H9 (cell line): ENCODE data around the gene DPYSL5. TPM values are rescaled to one million over a fixed set of nuclear protein-coding genes. Genes with fewer than 3 reads are reported as not detected.

ENCODE experiments used
- DNase-seq: peaks from one replicate; pipeline ENCODE4 v3.0.0-alpha.2; 2017
- H2AFZ ChIP-seq: one replicate; pipeline ENCODE4 v1.6.1; 2013; ENCODE audit warnings: mild to moderate bottlenecking, low read length, control low read depth, moderate library complexity
- H2AK5ac ChIP-seq: 2 replicates; pipeline ENCODE4 v1.6.1; 2013; ENCODE audit warnings: low read length, control low read depth, mixed read lengths; ENCODE audit not compliant: insufficient read length
- H2BK120ac ChIP-seq: one replicate; pipeline ENCODE4 v1.6.1; 2013; ENCODE audit warnings: low read depth, mild to moderate bottlenecking, low read length, control low read depth, inconsistent platforms; ENCODE audit not compliant: poor library complexity, severe bottlenecking
- H2BK12ac ChIP-seq: 2 replicates; pipeline ENCODE4 v1.6.1; 2013; ENCODE audit warnings: low read length, control low read depth, mixed read lengths, low read depth; ENCODE audit not compliant: insufficient read length
- H2BK15ac ChIP-seq: 2 replicates; pipeline ENCODE4 v1.6.1; 2013; ENCODE audit warnings: low read depth, low read length, control low read depth
- H2BK20ac ChIP-seq: one replicate; pipeline ENCODE4 v1.6.1; 2013; ENCODE audit warnings: low read depth, mild to moderate bottlenecking, low read length, control low read depth, inconsistent platforms; ENCODE audit not compliant: poor library complexity, severe bottlenecking
- H2BK5ac ChIP-seq: 2 replicates; pipeline ENCODE4 v1.6.1; 2013; ENCODE audit warnings: low read length, control low read depth, mixed read lengths; ENCODE audit not compliant: insufficient read length
- H3K14ac ChIP-seq: 2 replicates; pipeline ENCODE4 v1.6.1; 2013; ENCODE audit warnings: low read length, control low read depth; ENCODE audit not compliant: insufficient read depth
- H3K18ac ChIP-seq: 2 replicates; pipeline ENCODE4 v1.6.1; 2013; ENCODE audit warnings: low read depth, mild to moderate bottlenecking, mixed read lengths, low read length, control low read depth; ENCODE audit not compliant: insufficient read length
- H3K23ac ChIP-seq: 2 replicates; pipeline ENCODE4 v1.6.1; 2013; ENCODE audit warnings: low read length, control low read depth, mixed read lengths, low read depth; ENCODE audit not compliant: insufficient read length
- H3K23me2 ChIP-seq: 2 replicates; pipeline ENCODE4 v1.6.1; 2013; ENCODE audit warnings: low read depth, mild to moderate bottlenecking, mixed read lengths, low read length, control low read depth; ENCODE audit not compliant: insufficient read length, poor library complexity, severe bottlenecking
- H3K27ac ChIP-seq: 2 replicates; pipeline ENCODE4 v1.5.1; 2013; ENCODE audit warnings: low read length, control low read depth, mixed read lengths, low read depth; ENCODE audit not compliant: insufficient read length
- H3K27me3 ChIP-seq: 2 replicates; pipeline ENCODE4 v1.6.1; 2013; ENCODE audit warnings: low read length, control low read depth, inconsistent platforms; ENCODE audit not compliant: insufficient read depth
- H3K4ac ChIP-seq: 2 replicates; pipeline ENCODE4 v1.6.1; 2013; ENCODE audit warnings: low read depth, mild to moderate bottlenecking, control low read depth, inconsistent platforms, low read length, moderate library complexity
- H3K4me1 ChIP-seq: 2 replicates; pipeline ENCODE4 v1.6.1; 2013; ENCODE audit warnings: low read length, control low read depth, inconsistent platforms; ENCODE audit not compliant: insufficient read depth
- H3K4me2 ChIP-seq: 2 replicates; pipeline ENCODE4 v1.6.1; 2013; ENCODE audit warnings: low read length, control low read depth, mixed read lengths; ENCODE audit not compliant: insufficient read length, insufficient read depth
- H3K56ac ChIP-seq: 2 replicates; pipeline ENCODE4 v1.6.1; 2013; ENCODE audit warnings: low read depth, mild to moderate bottlenecking, mixed read lengths, low read length, control low read depth; ENCODE audit not compliant: insufficient read length
- H3K79me1 ChIP-seq: 2 replicates; pipeline ENCODE4 v1.6.1; 2013; ENCODE audit warnings: low read depth, mild to moderate bottlenecking, moderate library complexity, low read length, control low read depth, inconsistent platforms; ENCODE audit not compliant: insufficient read depth, poor library complexity, severe bottlenecking
- H3K79me2 ChIP-seq: 2 replicates; pipeline ENCODE4 v1.6.1; 2013; ENCODE audit warnings: low read length, control low read depth, inconsistent platforms; ENCODE audit not compliant: insufficient read depth
- H3K9ac ChIP-seq: 2 replicates; pipeline ENCODE4 v1.6.1; 2013; ENCODE audit warnings: low read length, control low read depth, mixed read lengths; ENCODE audit not compliant: insufficient read length; ENCODE audit errors: extremely low read depth
- H3K9me3 ChIP-seq: one replicate; pipeline ENCODE4 v1.6.1; 2013; ENCODE audit warnings: low read depth, low read length, inconsistent platforms; ENCODE audit not compliant: control insufficient read depth
- H3T11ph ChIP-seq: one replicate; pipeline ENCODE4 v1.6.1; 2013; ENCODE audit warnings: mild to moderate bottlenecking, low read length, control low read depth, inconsistent platforms
- H4K20me1 ChIP-seq: one replicate; pipeline ENCODE4 v1.6.1; 2013; ENCODE audit not compliant: control insufficient read depth, insufficient read length, insufficient read depth
- H4K5ac ChIP-seq: 2 replicates; pipeline ENCODE4 v1.6.1; 2013; ENCODE audit warnings: low read depth, mild to moderate bottlenecking, mixed read lengths, low read length, control low read depth; ENCODE audit not compliant: insufficient read length
- H4K8ac ChIP-seq: replicated peaks from 2 replicates; pipeline ENCODE4 v1.6.1; 2013; ENCODE audit warnings: low read length, control low read depth, mixed read lengths, low read depth; ENCODE audit not compliant: insufficient read length
- H4K91ac ChIP-seq: 2 replicates; pipeline ENCODE4 v1.6.1; 2013; ENCODE audit warnings: low read depth, mild to moderate bottlenecking, moderate library complexity, mixed read lengths, low read length, control low read depth; ENCODE audit not compliant: insufficient read length
- H3K27ac Mint-ChIP-seq, 3 experiments: 2 replicates in 2 of 3; 3 replicates in 1 of 3; pipeline ENCODE4 v1.8.0; 2020 to 2021; ENCODE audit warnings: mixed read lengths in 3 of 3, mild to moderate bottlenecking in 1 of 3, moderate library complexity in 1 of 3
- H3K27me3 Mint-ChIP-seq: 2 replicates; pipeline ENCODE4 v1.8.0; 2021; ENCODE audit warnings: low read depth, mild to moderate bottlenecking, moderate library complexity, mixed read lengths
- H3K36me3 Mint-ChIP-seq, 3 experiments: 2 replicates in 2 of 3; 3 replicates in 1 of 3; pipeline ENCODE4 v1.8.0; 2020 to 2021; ENCODE audit warnings: low read depth in 3 of 3, mixed read lengths in 3 of 3; ENCODE audit not compliant: insufficient read depth in 1 of 3
- H3K4me1 Mint-ChIP-seq, 2 experiments: 2 replicates each; pipeline ENCODE4 v1.8.0; 2020; ENCODE audit warnings: mixed read lengths in 2 of 2
- H3K4me3 Mint-ChIP-seq, 2 experiments: 2 replicates in 1 of 2; 3 replicates in 1 of 2; pipeline ENCODE4 v1.8.0; 2020 to 2021; ENCODE audit warnings: mild to moderate bottlenecking in 2 of 2, mixed read lengths in 2 of 2, moderate library complexity in 1 of 2
- H3K9me3 Mint-ChIP-seq, 2 experiments: 2 replicates in 1 of 2; 3 replicates in 1 of 2; pipeline ENCODE4 v1.8.0; 2020; ENCODE audit warnings: mild to moderate bottlenecking in 2 of 2, mixed read lengths in 2 of 2, moderate library complexity in 1 of 2
- CTCF ChIP-seq: fragments of 200-600 bp; sonication (generic); conservative IDR thresholded peaks from 3 replicates; pipeline ENCODE4 v1.8.0; 2021; ENCODE audit warnings: antibody characterized with exemption, mild to moderate bottlenecking
- WGBS: extraction: QIAGEN DNeasy Blood & Tissue Kit; methylation state at CpG from one replicate; pipeline ENCODE4 v1.1.7; 2013; ENCODE audit warnings: missing lambda C conversion rate, low lambda C conversion rate, mixed read lengths; ENCODE audit not compliant: insufficient read length; ENCODE audit errors: extremely low coverage; 5-methylcytosine and 5-hydroxymethylcytosine counted together
- total RNA-seq: library from RNA; stranded (reverse); gene quantifications from 2 replicates; pipeline ENCODE4 v1.2.1, GENCODE V29; 2021

Gene DPYSL5
- total RNA-seq, 1 experiment from 2014 or later, result 6.4 TPM

- Mint-ChIP-seq H3K27me3 (peaks cover 74% of the 10 kb centered on the region), H3K4me1 (peaks cover 7 to 14% of the 10 kb centered on the region in 2 experiments; a peak in 3 of 4 replicates), H3K27ac (no peak overlapping the region), H3K4me3 (no peak overlapping the region), H3K9me3 (no peaks in the 10 kb centered on the region), H3K36me3 (no peaks in the 10 kb centered on the region; a peak in 1 of 7 replicates)
- Histone ChIP-seq H2AK5ac (no peak overlapping the region), H3K79me1 (no peaks in the 10 kb centered on the region), H3K9ac (no peak overlapping the region), H3K14ac (no peak overlapping the region), H4K8ac (no peak overlapping the region), H2BK12ac (no peak overlapping the region), H2AFZ (no peak overlapping the region), H3K4me1 (no peaks in the 10 kb centered on the region), H2BK20ac (no peak overlapping the region), H2BK5ac (no peak overlapping the region), H3T11ph (no peak overlapping the region), H3K23ac (no peak overlapping the region), H4K91ac (no peak overlapping the region), H4K20me1 (no peaks in the 10 kb centered on the region), H4K5ac (no peak overlapping the region), H3K4me2 (no peak overlapping the region), H2BK15ac (no peak overlapping the region), H2BK120ac (no peak overlapping the region), H3K79me2 (no peaks in the 10 kb centered on the region), H3K9me3 (no peaks in the 10 kb centered on the region), H3K27ac (no peak overlapping the region), H3K4ac (no peak overlapping the region), H3K23me2 (peaks cover 23% of the 10 kb centered on the region), H3K18ac (no peak overlapping the region), H3K27me3 (peaks cover 13% of the 10 kb centered on the region), H3K56ac (no peak overlapping the region)
- no CpG with 5 or more reads among the region's 8 CpGs for WGBS
- TF ChIP-seq CTCF, result no peak
- no peak for DNase-seq
Measured at GRCh38 chr2:26845021-26845420, 2.9 kb upstream of the DPYSL5 start.
